CD4-positive, alpha-beta T cell treated with Interferon alpha-2 for 1 hour (primary cell): Measurements from ENCODE around the gene KIAA0825.

ENCODE experiments used
- DNase-seq, 2 donors: peaks; one replicate each; pipeline ENCODE4 v3.0.0-alpha.2; 2020 to 2022

The KIAA0825 gene, protein sequence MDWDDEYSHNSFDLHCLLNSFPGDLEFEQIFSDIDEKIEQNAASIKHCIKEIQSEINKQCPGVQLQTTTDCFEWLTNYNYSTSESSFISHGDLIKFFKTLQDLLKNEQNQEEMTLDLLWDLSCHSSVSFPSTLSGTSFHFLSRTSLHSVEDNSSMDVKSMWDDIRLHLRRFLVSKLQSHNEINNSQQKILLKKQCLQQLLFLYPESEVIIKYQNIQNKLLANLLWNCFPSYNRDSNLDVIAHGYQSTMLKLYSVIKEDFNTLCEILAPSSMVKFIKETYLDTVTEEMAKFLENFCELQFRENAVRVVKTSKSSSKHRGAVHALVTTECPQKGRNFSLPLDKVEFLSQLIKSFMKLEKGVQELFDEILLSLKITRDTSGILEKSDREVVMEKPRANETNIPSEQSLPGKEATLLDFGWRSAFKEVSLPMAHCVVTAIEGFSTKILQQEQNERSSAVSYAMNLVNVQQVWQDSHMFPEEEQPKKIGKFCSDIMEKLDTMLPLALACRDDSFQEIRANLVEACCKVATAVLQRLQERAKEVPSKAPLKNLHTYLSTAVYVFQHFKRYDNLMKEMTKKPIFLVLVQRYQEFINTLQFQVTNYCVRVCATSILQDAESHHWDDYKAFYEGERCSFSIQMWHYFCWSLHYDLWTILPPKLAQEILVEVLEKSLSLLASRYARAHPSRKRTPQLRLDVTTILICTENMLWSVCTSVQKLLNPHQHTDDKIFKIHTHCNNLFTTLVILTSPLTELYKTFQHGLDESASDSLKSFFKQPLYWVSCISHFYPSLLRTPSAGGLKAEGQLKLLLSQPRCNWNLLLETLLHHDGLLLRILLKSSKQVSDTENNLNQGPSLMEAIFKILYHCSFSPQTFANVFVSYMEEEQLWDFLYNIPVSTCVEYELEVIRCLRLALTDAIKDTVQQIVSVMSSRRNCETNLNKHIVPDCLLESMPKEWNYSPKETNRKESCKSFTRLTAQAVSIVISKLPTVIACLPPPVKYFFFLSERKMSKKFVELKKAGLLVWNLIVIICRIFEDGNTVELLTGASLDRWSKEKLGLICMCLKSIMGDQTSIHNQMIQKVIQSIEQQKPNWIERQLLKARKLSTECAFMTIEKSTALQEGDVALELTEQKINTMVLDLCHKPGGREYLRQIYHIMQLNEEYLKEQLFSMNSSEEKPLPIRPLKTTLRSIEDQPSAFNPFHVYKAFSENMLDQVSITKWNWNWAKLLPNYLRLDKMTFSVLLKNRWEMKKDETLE (N-terminal part only)

DNA sequence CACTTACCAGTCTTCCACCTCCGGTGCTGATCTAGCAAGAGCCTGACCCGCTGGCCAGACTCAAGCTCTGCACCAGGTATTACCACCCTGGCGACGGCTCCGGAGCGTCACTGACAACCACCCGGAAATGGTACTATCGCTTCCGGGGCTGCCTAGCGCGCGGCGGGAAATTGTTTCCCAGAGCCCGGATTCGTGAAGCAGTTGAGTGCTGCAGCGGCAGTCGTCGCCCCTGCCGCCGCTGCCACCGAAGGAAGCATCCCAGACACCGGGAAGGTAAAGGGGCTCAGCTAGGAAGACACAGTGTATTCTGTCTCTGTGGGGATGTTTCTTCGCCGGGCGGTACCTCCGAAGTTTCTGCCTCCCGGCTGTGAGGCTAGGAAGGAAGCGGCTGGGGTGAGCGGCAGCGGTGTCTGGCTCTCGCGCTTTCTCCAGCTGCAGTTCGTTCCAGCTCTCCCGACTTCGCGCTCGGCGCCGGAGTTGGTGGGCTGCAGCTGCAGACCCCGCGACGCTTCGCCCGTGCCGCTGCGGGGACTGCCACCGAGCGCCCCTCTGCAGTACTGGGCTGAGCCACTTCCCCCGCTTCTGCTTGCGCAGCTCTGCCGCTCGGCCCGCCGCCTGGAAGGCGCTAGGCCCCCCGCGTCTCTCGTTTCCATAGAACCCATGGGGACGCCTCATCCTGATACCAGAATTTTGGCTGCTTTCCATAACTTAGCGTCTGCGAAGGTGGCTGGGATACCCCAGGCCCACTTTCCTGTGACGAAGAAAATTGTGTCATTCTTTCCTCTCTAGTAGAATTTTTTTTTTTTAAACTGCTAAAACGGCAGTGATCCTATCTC, at the start of gene KIAA0825, which contains the start of gene SLF1:
KIAA0825 (minus strand) TSS at position 112 of the 836 bp plus-strand sequence. CDS start 81,478 bp downstream, outside the sequence.
SLF1 (plus strand) TSS at position 177 of the 836 bp plus-strand sequence. CDS start 10,142 bp downstream, outside the sequence.
- peak; percentile 77 to 88 for DNase-seq

DNA sequence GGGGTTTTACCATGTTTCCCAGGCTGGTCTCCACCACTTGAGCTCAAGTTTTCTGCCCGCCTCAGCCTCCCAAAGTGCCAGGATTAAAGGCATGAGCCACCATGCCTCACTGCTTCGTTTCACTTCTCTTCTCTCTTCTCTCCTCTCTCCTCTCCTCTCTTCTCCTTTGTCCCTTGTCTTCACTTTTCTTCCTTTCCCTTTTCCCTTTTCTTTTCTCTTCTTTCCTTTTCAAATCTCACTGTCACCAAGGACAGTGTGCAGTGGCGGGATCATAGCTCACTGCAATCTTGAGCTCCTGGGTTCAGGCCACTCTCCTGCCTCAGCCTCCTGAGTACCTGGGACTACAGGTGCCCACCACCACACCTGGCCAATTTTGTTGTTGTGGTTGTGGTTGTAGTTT, 49.5 kb upstream of the KIAA0825 start:
- no peak for DNase-seq

DNA sequence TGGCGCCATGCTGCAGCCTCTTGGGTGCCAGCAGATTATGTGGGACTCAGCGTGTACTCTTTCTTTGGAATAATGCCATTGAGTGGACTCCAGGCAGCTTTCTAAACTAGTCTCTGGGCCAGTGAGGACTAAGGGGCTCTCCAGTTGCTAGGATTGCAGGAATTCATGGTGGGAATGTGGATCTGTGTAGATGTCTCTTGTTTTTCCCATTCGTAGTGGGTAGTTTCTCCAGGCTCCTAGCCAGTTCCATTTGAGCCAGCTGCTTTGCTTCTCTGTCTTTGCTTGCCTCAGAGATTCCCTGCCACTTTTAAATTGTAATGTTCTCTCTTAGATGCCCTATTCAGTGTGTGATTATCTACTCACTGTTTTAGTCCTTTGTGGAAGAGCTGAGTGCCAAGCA, 42.7 kb upstream of the KIAA0825 start:
- no peak for DNase-seq

DNA sequence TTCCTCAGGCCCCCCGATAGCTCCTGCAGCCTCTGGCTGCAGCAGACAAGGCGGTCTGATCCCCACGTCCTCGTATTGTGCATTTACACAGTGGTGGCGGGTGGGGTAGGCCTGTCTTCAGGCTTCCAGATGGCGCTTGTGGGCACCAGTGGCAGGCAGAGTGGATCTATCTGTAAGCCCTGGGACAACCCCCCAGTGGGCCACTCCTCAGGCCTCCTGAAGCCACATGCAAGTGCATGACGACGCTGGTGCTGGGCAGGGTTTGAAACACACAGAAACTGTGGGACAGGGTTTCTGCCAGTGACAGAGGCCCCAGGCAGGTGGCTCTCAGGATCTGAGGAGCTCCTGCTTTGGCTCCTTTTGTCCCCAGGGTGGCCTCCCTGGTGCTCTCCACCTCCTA, 42.1 kb upstream of the KIAA0825 start:
- no peak for DNase-seq

DNA sequence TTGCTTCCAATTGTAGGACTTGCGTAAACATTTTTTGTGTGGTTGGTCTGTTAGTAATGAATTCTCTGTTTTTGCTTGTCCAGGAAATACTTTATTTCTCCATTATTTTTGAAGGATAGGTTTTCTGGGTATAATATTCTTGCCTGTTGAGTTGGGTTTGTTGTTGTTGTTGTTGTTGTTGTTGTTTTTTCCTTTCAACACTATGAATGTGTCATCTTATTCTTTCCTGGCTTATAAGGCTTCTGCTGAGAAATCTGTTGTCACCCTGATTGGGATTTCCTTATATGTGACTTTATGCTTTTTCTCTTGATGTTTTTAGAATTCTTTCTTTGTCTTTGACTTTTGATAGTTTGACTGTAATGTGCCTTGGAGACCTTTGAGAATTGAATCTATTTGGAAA, 39.9 kb upstream of the KIAA0825 start:
- DNase-seq = no peak

DNA sequence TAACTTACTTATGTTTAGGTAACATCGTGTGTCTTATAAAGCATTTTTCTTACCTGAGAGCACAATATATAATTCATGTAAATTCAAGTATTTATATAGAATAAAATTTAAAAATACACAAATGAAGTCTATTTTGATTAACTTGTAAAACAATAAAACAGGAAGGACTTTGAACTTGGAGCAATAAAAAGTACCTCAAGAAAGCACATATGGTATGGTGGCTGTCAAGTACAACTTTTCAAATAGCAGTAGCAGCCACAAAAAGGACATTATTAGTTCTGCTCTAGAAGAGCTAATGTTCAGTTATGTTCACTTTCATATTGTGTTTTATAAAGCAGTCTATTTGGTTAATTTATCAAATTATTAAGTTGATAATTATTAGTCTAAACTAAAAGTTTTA, 31.5 kb upstream of the KIAA0825 start:
- DNase-seq = no peak

DNA sequence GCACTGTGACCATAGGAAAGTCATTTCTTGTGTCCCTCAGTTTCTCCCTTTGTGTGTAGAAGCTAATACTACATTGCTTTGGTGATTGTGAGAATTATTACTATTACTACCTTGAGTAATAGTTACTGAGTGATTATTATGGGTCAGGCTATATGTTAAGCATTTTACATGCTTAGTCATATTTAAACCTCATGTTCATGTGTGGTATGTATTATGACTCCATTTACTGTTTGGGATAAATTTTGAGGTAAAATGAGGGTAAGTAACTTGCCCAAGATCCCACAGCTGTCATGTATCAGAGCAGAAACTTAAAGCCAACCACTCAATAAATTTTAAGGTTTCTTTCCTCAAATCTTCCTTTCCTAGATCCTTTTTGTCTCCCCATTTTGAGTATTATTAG, 28.4 kb upstream of the KIAA0825 start:
- no peak for DNase-seq

DNA sequence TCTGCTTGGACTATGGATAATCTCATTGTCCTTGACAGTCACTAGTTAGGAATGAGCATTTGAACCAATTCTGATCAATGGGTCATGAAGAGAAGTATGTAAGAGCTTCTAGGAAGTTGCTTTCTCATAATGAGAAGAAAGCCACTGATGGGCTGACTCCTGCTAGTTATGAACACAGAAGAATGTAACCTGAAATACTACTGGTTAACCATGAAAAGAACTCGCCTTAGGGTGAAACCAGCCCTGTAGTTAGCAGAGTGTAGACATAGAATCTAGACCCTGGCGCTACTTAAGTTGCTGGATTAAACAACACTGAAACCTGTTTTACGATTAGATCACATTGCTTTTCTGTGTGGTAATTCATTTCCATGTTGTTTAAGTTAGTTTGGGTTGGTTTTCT, 26.6 kb upstream of the KIAA0825 start:
- no peak for DNase-seq

DNA sequence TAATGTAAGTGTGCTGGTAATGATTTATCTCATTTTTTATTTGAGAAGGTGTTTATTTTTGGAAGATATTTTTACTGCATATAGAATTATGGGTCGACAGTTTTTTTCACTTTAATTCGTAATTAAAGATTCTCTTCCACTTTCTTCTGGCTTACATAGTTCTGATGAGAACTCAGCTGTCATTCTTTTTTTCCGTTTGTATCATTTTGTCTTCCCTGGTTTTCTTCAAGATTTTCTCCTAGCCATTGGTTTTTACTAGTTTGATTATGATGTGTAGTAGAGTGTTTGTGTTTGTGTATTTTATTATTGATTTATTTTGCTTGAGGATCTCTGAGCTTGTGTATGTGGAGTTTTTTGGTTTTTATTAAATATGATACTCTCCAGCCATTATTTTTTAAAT, 21.8 kb upstream of the KIAA0825 start:
- no peak for DNase-seq

DNA sequence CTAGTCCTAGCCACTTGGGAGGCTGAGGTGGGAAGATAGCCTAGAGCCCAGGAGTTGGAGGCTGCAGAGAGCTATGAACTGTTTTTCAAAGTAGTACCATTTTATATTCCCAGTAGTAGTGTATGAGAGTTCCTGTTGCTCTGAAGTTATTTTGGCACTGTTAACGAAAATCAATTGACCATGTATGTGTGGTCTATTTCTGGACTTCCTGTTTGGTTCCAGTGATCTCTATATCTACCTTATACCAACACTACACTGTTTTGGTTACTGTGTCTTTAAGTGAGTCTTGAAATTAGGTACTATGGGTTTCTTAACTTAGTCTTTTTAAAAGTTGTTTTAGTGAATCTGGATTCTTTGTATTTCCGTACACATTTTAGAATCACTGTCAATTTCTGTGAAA, 13.6 kb upstream of the KIAA0825 start:
- DNase-seq = no peak

DNA sequence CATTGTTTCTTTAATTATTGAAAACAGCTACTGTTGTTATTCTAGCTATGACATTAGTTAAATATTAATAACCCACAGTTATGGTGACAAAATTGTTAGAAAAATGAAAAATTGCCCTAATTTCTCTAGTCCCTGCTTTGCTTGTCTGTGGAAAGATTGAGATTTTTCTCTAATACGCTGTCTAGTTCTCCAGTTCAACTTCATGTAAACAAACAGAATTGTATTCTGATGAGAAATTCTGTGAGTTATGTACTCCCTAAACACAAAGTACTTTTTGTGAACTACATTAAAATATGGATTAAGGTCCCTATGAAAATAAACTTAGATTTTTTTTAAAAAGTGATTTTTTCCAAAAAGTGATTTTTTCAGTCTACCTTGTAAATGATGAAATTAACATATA, 8.8 kb upstream of the KIAA0825 start:
- DNase-seq = no peak

DNA sequence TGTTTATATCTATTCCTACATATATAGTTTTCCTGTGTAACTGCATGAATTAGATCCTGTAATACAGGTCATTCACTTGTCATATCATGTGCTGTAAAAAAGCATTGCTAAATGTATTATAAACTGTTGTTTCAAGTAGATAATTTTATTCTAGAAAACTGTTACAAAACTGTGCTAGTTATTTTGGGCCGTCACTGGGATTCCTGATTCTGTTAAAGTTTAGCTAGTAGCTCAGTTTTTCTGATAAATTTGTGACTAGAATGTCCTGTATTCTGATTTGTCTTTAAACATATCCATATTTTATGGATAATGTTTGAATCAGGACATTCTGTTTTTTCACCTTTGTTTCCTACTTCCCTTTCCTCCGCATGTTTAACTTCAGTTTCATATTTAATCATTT, 5.5 kb upstream of the KIAA0825 start:
- DNase-seq = no peak

DNA sequence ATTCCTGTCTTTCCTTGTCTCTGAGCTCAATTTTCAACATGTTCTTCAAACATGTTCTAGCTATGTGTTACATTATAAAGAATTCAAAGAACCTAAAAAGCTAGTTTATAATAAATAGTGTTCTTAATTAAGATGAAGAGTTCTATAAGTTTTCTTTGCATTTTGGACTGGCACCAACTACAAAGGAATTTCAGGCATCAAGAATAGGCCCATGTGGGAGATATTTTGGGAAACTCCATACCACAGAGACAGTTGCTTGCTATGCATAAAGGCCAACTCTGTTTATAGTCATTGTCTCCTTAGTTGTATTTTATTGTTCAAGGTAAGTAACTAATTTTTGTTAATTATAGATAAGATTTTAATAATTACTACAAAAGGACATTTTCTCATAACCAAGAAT, 4.6 kb upstream of the KIAA0825 start:
- no peak for DNase-seq

DNA sequence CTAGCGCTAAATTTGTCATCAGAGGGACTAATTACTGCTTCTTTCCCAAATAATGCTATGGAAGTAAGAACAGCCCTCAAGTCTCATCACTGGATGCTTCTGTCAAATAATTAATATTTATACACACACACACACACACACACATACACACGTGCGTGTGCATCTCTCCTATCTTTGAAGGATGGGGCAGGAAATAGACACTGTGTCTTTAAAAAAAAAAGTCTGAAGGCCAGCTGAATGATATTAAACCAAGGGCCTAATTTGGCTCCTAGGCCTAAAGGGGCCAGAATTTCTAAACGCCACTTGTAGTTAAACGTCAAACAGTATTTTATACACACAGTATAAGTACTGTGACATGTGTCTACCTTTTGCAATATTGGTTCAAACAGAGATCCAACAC, 3.4 kb upstream of the KIAA0825 start:
- peak in 1 of 2 donors; percentile 14 for DNase-seq

DNA sequence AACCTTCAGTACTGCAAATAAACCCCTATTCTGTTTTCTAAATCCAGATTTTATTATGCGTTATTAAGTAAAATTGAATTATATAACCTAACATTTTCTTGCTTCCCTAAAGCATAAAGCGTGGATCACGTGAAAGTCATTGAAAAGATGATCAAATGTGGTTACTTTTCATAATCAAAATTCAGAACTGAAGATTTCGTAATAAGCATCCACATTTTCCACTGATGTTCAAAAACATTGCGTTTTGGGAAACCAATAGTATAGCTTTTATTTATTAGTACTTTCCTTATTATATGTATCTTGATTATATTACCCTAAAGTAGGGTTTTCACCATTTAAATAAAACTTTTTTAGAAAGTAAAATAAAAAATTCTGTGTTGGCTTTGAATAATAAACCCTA, 1.9 kb upstream of the KIAA0825 start:
- no peak for DNase-seq

DNA sequence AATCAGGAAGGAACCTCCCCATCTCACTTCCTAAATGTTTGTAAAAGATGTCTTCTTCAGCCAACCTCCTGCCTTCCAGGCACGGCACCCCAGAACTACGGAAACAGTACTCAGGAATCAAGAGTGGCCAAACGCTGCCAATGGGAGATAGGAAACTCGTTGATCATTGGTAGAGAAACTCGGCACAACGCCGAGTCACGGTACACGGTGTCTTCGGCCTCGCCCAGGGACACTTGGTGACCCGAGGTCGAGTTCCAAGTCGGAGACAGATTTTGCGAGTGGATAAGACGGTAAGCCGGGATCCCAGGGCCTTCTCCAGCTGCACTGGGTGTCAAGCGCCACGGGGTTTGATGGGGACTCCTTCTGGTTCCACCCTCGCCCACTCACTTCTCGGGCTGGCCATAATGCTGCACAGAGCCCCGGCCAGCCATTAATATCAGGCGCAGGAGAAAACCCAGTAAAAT, 343 bp downstream of the KIAA0825 start:
- peak; percentile 7 to 49 for DNase-seq

DNA sequence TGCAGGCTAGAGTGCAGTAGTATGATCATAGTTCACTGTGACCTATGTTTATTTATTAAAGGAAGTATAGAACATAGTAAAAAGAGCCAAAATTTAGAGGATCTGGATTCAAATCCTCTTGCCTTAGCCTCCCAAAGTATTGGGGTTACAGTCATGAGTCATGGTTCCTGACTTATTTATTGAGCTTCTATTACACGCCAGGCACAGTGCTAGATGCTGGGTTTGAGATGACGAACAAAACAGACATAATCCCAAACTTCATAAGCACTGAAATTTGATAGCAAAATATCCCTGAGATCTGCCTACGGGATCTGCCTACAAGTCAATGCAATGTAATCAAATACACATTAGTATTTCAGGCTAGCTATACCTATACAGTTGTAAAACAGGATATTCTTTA, 2.5 kb downstream of the KIAA0825 start:
- DNase-seq = no peak

DNA sequence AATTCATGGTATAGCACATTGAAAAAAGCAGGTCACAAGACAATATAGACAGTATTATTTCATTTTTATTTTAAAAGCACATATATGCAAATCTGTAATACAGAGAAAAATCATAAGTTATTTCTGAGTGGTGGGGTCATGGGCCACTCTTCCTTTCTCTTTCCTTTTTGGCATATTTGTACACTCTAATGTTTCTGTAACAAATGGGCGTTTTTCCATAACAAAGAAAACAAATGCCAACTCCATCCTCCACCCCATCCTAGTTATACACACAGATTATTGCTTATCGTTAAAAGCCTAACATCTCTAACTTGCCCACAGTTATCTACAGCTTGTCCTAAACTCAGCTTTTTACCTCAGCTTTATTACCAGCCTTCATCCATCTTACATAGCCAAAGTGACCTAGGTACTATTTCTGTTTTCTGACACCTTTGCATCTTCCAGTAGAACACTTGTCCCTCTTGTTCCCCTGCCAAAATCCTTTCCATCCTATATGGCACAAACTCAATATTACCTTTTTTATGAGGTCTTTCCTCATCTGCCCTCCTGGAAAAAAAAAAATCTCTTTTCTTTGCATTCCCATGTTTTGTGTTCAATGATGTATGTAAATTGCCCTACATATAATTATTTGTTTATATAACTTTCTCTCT, 4.1 kb downstream of the KIAA0825 start:
- no peak for DNase-seq

DNA sequence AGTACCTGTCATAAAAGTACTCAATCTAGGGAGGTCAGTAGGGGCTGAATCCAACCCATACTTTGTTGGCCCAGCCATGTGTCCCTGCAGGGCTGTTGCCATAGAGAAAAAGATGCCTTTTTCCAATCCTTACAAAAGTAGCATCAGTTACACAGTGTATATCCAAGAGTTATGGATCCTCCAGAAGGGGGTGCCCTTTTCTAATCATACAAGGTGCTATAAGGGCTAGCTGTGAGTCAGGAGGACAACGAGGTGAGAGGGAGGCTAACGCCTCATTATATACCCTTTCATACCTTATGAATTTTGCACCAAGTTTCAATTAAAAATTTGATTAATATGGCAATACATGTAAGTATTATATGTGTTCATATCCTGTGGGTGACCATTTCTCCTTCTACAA, 4.8 kb downstream of the KIAA0825 start:
- DNase-seq = peak in 1 of 2 donors; percentile 20

DNA sequence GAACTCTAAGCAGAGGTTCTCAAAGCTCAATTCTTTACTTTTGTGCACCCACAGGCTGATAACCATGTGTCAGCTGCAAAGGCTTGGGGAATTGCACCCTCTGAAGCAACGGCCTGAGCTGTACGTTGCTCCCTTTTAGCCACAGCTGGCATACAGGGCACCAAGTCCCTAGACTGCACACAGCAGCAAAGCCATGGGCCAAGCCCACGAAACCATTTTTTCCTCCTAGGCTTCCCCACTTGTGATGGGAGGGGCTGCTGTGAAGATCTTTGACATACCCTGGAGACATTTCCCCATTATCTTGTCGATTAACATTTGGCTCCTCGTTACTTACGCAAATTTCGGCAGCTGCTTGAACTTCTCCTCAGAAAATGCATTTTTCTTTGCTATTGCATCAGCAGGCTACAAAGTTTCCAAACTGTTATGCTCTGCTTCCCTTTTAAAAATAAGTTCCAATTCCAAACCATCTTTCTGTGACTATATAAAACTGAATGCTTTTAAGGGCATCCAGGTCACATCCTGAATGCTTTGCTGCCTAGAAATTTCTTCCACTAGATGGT, 23.0 kb downstream of the KIAA0825 start:
- no peak for DNase-seq
